ENCODE data around the gene FRMD8. TPM values are rescaled to one million over a fixed set of nuclear protein-coding genes. Genes with fewer than 3 reads are reported as not detected.

The FRMD8 gene
- total and polyA plus RNA-seq, 9 of the 15 experiments (the other 6 are each of a cell fraction or from before 2014, with no cell fraction given): 4.5 to 54.5 (median 15.8) TPM

DNA sequence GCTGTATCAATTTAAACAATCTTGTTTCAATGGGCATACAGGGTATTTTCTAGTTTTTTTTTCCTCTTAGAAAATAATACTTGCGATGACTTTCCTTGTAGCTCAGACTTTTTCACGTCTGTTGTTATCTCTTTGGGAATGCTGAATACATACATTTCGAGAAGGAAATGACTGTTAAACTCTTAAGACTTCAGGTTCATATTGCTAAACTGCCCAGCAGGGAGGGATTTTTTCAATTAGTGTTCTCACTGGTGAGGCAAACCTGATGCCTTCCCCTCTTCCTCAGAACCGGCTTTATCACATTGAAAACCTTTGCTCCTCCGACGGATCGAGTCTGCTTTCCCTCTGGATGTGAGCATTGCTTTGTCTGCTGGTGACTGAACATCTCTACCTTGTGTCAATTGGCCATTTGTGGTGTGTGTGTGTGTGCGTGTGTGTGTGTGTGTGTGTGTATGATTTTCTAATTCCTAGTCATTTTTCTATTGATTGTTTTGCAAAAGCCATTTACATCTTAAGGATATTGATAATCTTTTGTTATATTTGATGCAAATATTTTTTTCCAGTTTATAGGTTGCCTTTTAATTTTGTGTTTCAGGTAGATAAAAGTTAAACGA, 42.7 kb downstream of the FRMD8 start (continued):
- TF ChIP-seq, protein P1, sequence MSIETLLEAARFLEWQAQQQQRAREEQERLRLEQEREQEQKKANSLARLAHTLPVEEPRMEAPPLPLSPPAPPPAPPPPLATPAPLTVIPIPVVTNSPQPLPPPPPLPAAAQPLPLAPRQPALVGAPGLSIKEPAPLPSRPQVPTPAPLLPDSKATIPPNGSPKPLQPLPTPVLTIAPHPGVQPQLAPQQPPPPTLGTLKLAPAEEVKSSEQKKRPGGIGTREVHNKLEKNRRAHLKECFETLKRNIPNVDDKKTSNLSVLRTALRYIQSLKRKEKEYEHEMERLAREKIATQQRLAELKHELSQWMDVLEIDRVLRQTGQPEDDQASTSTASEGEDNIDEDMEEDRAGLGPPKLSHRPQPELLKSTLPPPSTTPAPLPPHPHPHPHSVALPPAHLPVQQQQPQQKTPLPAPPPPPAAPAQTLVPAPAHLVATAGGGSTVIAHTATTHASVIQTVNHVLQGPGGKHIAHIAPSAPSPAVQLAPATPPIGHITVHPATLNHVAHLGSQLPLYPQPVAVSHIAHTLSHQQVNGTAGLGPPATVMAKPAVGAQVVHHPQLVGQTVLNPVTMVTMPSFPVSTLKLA (conservative IDR thresholded peaks at IDR 0.05): peak in 1 of 2 experiments; percentile 32; a peak in 3 of 4 replicates
- TF ChIP-seq ARID2 (IDR thresholded peaks at IDR 0.05) (peak; percentile 76), ILF3 (IDR thresholded peaks at IDR 0.05; ENCODE audit: borderline replicate concordance) (peak; percentile 24; the same call in 1 of the 2 replicates), HDAC8 (tag; IDR thresholded peaks at IDR 0.05) (no peak), NCOA2 (IDR thresholded peaks at IDR 0.05; ENCODE audit: partially characterized antibody in 2 of 2) (peak in 1 of 2 experiments; percentile 23), HNRNPUL1 (IDR thresholded peaks at IDR 0.05; ENCODE audit: low read length) (peak; percentile 93), RAD51 (IDR thresholded peaks at IDR 0.05; ENCODE audit: borderline replicate concordance, low read depth) (0 out of 2 replicates have a peak, but pooled peaks have one; percentile 18), SOX6 (IDR thresholded peaks at IDR 0.05) (0 out of 2 replicates have a peak, but pooled peaks have one; percentile 40), ARNT (IDR thresholded peaks at IDR 0.05) (peak; percentile 67 to 87; a peak in 3 of 4 replicates), MAFF (IDR thresholded peaks at IDR 0.05; ENCODE audit: low read length) (0 out of 2 replicates have a peak, but pooled peaks have one; percentile 1), MEIS2 (IDR thresholded peaks at IDR 0.05; ENCODE audit: partially characterized antibody) (no peak), DPF2 (IDR thresholded peaks at IDR 0.05) (peak; percentile 50; the same call in 1 of the 2 replicates), ZC3H8 (IDR thresholded peaks at IDR 0.05) (0 out of 2 replicates have a peak, but pooled peaks have one; percentile 37), FOXK2 (conservative IDR thresholded peaks at IDR 0.05 in 1 of 2, IDR thresholded peaks at IDR 0.05 in 1 of 2; ENCODE audit: low read depth in 2 of 2) (peak; percentile 48 to 63; a peak in 1 of 4 replicates), BACH1 (tag; IDR thresholded peaks at IDR 0.05) (peak; percentile 67; the same call in 1 of the 2 replicates), RBM22 (IDR thresholded peaks at IDR 0.05; ENCODE audit: low read depth, low read length, poor library complexity, severe bottlenecking) (peak; percentile 95), ZNF785 (CRISPR knock-in tag; IDR thresholded peaks at IDR 0.05) (no peak), RBFOX2 (IDR thresholded peaks at IDR 0.05; ENCODE audit: low read depth, low read length) (0 out of 2 replicates have a peak, but pooled peaks have one; percentile 16)
- TF ChIP-seq, protein P2, sequence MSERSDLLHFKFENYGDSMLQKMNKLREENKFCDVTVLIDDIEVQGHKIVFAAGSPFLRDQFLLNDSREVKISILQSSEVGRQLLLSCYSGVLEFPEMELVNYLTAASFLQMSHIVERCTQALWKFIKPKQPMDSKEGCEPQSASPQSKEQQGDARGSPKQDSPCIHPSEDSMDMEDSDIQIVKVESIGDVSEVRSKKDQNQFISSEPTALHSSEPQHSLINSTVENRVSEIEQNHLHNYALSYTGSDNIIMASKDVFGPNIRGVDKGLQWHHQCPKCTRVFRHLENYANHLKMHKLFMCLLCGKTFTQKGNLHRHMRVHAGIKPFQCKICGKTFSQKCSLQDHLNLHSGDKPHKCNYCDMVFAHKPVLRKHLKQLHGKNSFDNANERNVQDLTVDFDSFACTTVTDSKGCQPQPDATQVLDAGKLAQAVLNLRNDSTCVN (CRISPR knock-in tag; IDR thresholded peaks at IDR 0.05): peak; percentile 95
- TF ChIP-seq, protein P3, sequence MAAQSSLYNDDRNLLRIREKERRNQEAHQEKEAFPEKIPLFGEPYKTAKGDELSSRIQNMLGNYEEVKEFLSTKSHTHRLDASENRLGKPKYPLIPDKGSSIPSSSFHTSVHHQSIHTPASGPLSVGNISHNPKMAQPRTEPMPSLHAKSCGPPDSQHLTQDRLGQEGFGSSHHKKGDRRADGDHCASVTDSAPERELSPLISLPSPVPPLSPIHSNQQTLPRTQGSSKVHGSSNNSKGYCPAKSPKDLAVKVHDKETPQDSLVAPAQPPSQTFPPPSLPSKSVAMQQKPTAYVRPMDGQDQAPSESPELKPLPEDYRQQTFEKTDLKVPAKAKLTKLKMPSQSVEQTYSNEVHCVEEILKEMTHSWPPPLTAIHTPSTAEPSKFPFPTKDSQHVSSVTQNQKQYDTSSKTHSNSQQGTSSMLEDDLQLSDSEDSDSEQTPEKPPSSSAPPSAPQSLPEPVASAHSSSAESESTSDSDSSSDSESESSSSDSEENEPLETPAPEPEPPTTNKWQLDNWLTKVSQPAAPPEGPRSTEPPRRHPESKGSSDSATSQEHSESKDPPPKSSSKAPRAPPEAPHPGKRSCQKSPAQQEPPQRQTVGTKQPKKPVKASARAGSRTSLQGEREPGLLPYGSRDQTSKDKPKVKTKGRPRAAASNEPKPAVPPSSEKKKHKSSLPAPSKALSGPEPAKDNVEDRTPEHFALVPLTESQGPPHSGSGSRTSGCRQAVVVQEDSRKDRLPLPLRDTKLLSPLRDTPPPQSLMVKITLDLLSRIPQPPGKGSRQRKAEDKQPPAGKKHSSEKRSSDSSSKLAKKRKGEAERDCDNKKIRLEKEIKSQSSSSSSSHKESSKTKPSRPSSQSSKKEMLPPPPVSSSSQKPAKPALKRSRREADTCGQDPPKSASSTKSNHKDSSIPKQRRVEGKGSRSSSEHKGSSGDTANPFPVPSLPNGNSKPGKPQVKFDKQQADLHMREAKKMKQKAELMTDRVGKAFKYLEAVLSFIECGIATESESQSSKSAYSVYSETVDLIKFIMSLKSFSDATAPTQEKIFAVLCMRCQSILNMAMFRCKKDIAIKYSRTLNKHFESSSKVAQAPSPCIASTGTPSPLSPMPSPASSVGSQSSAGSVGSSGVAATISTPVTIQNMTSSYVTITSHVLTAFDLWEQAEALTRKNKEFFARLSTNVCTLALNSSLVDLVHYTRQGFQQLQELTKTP (IDR thresholded peaks at IDR 0.05; ENCODE audit: low read depth in 1 of 2, partially characterized antibody in 2 of 2): peak; percentile 63 to 88
- TF ChIP-seq, protein P4, sequence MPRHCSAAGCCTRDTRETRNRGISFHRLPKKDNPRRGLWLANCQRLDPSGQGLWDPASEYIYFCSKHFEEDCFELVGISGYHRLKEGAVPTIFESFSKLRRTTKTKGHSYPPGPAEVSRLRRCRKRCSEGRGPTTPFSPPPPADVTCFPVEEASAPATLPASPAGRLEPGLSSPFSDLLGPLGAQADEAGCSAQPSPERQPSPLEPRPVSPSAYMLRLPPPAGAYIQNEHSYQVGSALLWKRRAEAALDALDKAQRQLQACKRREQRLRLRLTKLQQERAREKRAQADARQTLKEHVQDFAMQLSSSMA (CRISPR knock-in tag; IDR thresholded peaks at IDR 0.05): no peak

All from K562 (cell line).